Lower lobe of right lung (tissue), 2 donors: ENCODE measurements around the gene GRB10. TPM values are rescaled to one million over a fixed set of nuclear protein-coding genes. Genes with fewer than 3 reads are reported as not detected.

Source experiments
- ATAC-seq, 2 donors: fragments of 200-7000 bp; cut with Tn5 transposase; one replicate each; pipeline ENCODE4 v1.9.1; 2020 to 2022; ENCODE audit warnings: mild to moderate bottlenecking in 2 of 2, moderate library complexity in 2 of 2
- DNase-seq: peaks from one replicate; pipeline ENCODE4 v3.0.0-alpha.2; 2020
- H3K27ac ChIP-seq: fragments of 200-600 bp; one replicate; pipeline ENCODE4 v1.8.0; 2022
- H3K27me3 ChIP-seq: fragments of 200-600 bp; one replicate; pipeline ENCODE4 v1.8.0; 2022; ENCODE audit warnings: low read depth
- H3K36me3 ChIP-seq: fragments of 200-600 bp; one replicate; pipeline ENCODE4 v1.8.0; 2022; ENCODE audit warnings: mild to moderate bottlenecking
- H3K4me1 ChIP-seq: fragments of 200-600 bp; one replicate; pipeline ENCODE4 v1.8.0; 2022
- H3K4me3 ChIP-seq: fragments of 200-600 bp; one replicate; pipeline ENCODE4 v1.8.0; 2022; ENCODE audit warnings: mild to moderate bottlenecking
- H3K9me3 ChIP-seq: fragments of 200-600 bp; one replicate; pipeline ENCODE4 v1.8.0; 2022
- intact Hi-C: fragments of 100-400 bp; cut with DNase I; formaldehyde crosslinking; loops from one replicate; pipeline ENCODE4 v1.11.0; 2022
- total RNA-seq: library from RNA; stranded (reverse); fragmentation: NEBNext Ultra II Directional; extraction: Animal tissue kit (Norgen Biotek cat#: 25700); gene quantifications from one replicate; pipeline ENCODE4 v1.2.1, GENCODE V29; 2021
- TF ChIP-seq, protein P1 (sequence below): fragments of 200-600 bp; IDR thresholded peaks from one replicate; pipeline ENCODE4 v1.8.0; 2022; ENCODE audit warnings: antibody characterized with exemption, mild to moderate bottlenecking
- donor health status: DM: no; HTN: yes; CAD: no; lungs with severe emphysema.

Gene GRB10
- total RNA-seq, 1 donor from 2014 or later, result 36.5 TPM

DNA sequence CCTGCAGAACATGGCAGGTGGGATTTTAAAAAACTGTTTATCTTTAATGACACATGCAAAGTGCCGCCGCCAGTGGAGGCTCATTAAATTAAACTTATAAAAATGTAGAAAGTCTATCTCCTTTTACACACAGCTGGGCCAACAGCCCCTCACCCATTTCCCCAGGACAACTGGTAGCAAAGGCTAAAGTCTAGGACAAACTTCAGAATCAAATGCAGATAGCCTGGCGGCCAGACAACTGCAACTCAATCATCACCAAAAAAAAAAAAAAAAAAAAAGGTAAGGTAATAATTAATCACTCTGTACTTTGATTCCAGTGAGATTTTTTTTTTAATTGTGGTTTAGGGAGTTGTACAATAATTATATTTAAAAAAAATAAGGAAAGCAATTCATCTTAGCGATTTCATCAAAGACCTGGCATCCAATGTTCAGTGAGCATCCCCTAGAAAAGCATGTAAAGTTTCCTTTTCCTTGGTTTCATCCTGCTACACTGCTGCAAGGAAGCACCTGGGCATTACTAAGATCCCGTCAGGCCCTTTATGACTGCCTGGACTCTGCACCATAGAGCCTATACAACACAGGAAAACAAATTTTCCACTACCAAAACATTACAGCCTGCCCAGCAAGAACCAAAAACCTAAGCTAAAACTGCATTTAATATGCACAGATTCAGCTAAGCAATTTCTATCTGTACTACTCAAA lies 98.5 kb downstream of the GRB10 start:
- peaks cover 4% of the 10 kb centered on the region for H3K36me3 ChIP-seq
- H3K4me1 ChIP-seq, result peaks cover 37% of the 10 kb centered on the region
- TF ChIP-seq, protein P1, sequence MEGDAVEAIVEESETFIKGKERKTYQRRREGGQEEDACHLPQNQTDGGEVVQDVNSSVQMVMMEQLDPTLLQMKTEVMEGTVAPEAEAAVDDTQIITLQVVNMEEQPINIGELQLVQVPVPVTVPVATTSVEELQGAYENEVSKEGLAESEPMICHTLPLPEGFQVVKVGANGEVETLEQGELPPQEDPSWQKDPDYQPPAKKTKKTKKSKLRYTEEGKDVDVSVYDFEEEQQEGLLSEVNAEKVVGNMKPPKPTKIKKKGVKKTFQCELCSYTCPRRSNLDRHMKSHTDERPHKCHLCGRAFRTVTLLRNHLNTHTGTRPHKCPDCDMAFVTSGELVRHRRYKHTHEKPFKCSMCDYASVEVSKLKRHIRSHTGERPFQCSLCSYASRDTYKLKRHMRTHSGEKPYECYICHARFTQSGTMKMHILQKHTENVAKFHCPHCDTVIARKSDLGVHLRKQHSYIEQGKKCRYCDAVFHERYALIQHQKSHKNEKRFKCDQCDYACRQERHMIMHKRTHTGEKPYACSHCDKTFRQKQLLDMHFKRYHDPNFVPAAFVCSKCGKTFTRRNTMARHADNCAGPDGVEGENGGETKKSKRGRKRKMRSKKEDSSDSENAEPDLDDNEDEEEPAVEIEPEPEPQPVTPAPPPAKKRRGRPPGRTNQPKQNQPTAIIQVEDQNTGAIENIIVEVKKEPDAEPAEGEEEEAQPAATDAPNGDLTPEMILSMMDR, result no peak
- no peak overlapping the region for H3K27ac ChIP-seq
- no peaks in the 10 kb centered on the region for H3K9me3 ChIP-seq
- no peak overlapping the region for H3K4me3 ChIP-seq
- intact Hi-C loops, result no loop called here
- DNase-seq (no peak), ATAC-seq (no peak)
- H3K27me3 ChIP-seq, result no peaks in the 10 kb centered on the region

DNA sequence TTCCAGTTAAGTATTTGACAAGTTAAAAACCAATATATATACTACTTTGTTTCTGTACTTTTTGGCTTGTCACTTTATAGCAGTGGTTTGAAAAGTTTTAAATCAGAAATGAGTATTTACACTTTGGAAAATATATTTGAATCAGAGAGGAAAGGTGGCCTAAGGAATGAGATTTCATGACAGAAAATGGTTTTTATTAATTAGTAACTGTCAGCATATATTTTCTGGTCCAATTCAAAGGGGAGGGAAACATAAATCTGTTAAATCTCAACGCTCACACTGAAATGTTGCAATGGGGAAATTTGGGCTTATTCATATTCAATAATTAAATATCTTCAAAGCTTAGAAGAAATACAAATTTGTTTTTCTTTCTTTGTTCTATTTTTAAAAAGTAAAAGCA lies 100.1 kb downstream of the GRB10 start:
- H3K4me1 ChIP-seq, result peaks cover 39% of the 10 kb centered on the region
- H3K27ac ChIP-seq, result no peak overlapping the region
- no peaks in the 10 kb centered on the region for H3K27me3 ChIP-seq
- H3K9me3 ChIP-seq, result no peaks in the 10 kb centered on the region
- intact Hi-C loops, result no loop called here
- no peak for ATAC-seq
- DNase-seq, result no peak
- TF ChIP-seq, protein P1, result no peak
- H3K4me3 ChIP-seq, result no peak overlapping the region
- no peaks in the 10 kb centered on the region for H3K36me3 ChIP-seq

DNA sequence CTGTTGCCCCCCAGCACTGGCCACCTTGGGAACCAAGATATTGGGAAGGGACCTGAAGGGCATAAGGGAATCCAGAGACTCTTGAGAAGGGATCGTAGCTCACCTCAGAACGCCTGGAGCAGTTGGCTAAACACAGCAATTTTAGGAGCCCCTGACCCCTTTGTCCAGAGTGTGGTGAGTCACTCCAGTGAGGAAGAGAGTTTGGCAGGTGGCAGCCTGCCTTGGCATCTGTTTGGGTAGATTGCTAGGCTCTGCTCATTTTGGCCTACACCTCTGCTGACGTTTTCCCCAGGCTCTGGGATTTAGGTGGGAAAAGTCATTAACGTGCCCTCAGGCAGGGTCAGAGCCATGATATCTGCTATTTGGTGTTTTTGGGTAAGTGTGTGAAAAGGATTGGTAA lies 100.6 kb downstream of the GRB10 start:
- ATAC-seq (peak in 1 of 2 donors; percentile 43), DNase-seq (no peak)
- no peaks in the 10 kb centered on the region for H3K27me3 ChIP-seq
- intact Hi-C loops, result no loop called here
- H3K4me3 ChIP-seq, result no peak overlapping the region
- H3K4me1 ChIP-seq, result peaks cover 39% of the 10 kb centered on the region
- no peaks in the 10 kb centered on the region for H3K9me3 ChIP-seq
- no peak overlapping the region for H3K27ac ChIP-seq
- no peaks in the 10 kb centered on the region for H3K36me3 ChIP-seq
- TF ChIP-seq, protein P1, result no peak

DNA sequence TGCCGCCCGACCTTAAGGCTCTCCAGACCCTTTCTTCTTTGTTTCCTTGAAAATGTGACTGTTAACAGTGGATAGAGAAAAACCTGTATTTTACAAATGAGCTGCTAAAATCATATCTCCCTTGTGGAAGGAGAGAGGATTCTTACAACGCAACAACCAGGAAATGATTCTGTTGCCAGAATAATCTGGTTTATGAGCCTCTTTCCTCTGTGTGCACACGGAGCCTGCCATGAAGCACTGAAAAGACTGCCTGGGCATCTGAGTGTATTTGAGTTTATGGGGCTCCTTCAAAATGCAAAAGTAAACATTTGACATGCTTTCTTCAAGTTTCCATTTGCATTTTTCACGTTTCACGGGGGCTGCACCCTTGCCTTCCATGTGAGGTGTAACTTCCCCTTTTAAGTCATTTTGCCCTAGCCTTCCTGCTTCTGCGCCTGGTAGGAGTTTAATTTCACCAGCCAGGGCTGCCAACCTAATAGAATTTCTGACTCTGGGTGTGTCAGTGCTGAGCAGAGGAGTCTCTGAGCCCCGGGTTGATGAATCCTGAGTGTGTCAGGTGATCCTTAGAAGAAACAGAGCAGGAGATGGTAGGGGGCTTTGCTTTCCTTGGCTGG lies 101.2 kb downstream of the GRB10 start:
- H3K9me3 ChIP-seq, result no peaks in the 10 kb centered on the region
- ATAC-seq (peak in 1 of 2 donors; percentile 50), DNase-seq (no peak)
- no peaks in the 10 kb centered on the region for H3K27me3 ChIP-seq
- TF ChIP-seq, protein P1, result no peak
- H3K4me1 ChIP-seq, result peaks cover 43% of the 10 kb centered on the region
- H3K36me3 ChIP-seq, result no peaks in the 10 kb centered on the region
- H3K27ac ChIP-seq, result no peak overlapping the region
- H3K4me3 ChIP-seq, result no peak overlapping the region
- intact Hi-C loops, result no loop called here

DNA sequence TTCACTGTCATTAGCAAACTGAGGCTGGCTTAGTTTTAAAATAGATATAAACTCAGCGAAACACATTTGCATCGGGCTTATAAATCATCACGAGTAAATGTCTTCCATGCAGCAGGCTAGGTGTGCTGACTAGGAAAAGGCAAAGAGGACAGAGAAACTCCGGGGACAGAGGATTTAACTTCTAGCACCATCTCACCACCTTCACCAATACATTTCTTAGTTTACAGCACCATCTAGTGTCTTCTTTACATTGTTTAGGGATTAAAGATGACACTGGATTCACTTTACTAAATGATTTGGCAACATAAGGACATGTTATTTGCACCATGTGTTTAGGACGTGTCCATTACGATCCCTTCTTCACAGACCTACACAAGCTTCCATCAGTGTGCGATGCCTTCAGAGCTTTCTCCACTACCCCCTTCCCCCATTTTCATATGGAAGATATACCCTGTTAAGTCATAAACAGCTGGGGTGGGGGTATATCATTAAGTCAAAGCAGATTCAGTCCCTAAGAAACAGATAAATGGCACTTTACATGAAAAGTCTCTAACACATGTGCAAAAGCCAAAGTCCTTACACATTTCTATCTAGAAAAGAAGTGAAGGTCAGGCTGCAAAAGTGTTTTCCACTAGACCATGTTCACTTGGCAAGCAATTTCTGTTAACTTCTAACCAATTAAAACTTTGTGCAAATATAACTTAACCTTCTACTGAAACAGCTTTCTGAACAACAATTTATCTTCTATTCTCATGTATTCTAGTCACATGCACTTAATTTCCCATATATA lies 103.3 kb downstream of the GRB10 start:
- DNase-seq, result no peak
- ATAC-seq, result peak in 1 of 2 donors; percentile 51
- Histone ChIP-seq H3K9me3 (no peaks in the 10 kb centered on the region), H3K4me3 (no peak overlapping the region), H3K36me3 (peaks cover 3% of the 10 kb centered on the region), H3K27ac (no peak overlapping the region), H3K27me3 (no peaks in the 10 kb centered on the region), H3K4me1 (peaks cover 49% of the 10 kb centered on the region)
- intact Hi-C loops, result no loop called here
- TF ChIP-seq, protein P1, result peak; percentile 39
